Stimulated activated CD4-positive, alpha-beta T cell treated with anti-CD3 and anti-CD28 coated beads, Interleukin-15, amount 100 ng/mL, for 24 hours (primary cell): ENCODE data around the gene LZTS2.

Source experiments
- DNase-seq: peaks from one replicate; pipeline ENCODE4 v3.0.0-alpha.2; 2020

The LZTS2 gene

GRCh38 chr10:101000127-101000914 is 713 bp downstream of the LZTS2 start:
- no peak for DNase-seq

- DNase-seq: no peak
These were observed 1.5 kb downstream of the LZTS2 start for GRCh38 chr10:101000915-101001658.

GRCh38 chr10:101001659-101002035 is 2.0 kb downstream of the LZTS2 start:
- no peak for DNase-seq

- DNase-seq: no peak
These were observed 2.8 kb downstream of the LZTS2 start for GRCh38 chr10:101002456-101002855.

GRCh38 chr10:101003639-101004206 is 4.1 kb downstream of the LZTS2 start:
- DNase-seq: no peak

- no peak for DNase-seq
These were observed 5.8 kb downstream of the LZTS2 start for GRCh38 chr10:101005361-101005760.

GRCh38 chr10:101005869-101006567 is 6.4 kb downstream of the LZTS2 start:
- DNase-seq: no peak

- no peak for DNase-seq
These were observed 7.0 kb downstream of the LZTS2 start for GRCh38 chr10:101006593-101007098.

GRCh38 chr10:101007099-101007711 is 7.6 kb downstream of the LZTS2 start:
- DNase-seq: no peak

- DNase-seq: no peak
These were observed 8.6 kb downstream of the LZTS2 start for GRCh38 chr10:101007915-101008822.

- no peak for DNase-seq
These were observed 9.3 kb downstream of the LZTS2 start for GRCh38 chr10:101008823-101009423.

GRCh38 chr10:101010329-101010728 is 10.7 kb downstream of the LZTS2 start:
- no peak for DNase-seq

- DNase-seq: no peak
These were observed 12.2 kb downstream of the LZTS2 start for GRCh38 chr10:101011517-101012423.

- peak; percentile 88 for DNase-seq
These were observed 13.1 kb downstream of the LZTS2 start for GRCh38 chr10:101012525-101013364.

GRCh38 chr10:101013365-101013825 is 13.8 kb downstream of the LZTS2 start:
- DNase-seq: no peak

GRCh38 chr10:101014230-101014884 is 14.7 kb downstream of the LZTS2 start:
- DNase-seq: peak; percentile 85

- DNase-seq: no peak
These were observed 15.5 kb downstream of the LZTS2 start for GRCh38 chr10:101014966-101015581.

GRCh38 chr10:101015582-101015973 is 16.0 kb downstream of the LZTS2 start:
- DNase-seq: no peak
